Measurements from ENCODE around the gene COLEC11. TPM values are rescaled to one million over a fixed set of nuclear protein-coding genes. Genes with fewer than 3 reads are reported as not detected.

The COLEC11 gene
- total and polyA plus RNA-seq, 8 donors = 2.0 to 9.9 (median 3.3) TPM; not detected in 3

DNA sequence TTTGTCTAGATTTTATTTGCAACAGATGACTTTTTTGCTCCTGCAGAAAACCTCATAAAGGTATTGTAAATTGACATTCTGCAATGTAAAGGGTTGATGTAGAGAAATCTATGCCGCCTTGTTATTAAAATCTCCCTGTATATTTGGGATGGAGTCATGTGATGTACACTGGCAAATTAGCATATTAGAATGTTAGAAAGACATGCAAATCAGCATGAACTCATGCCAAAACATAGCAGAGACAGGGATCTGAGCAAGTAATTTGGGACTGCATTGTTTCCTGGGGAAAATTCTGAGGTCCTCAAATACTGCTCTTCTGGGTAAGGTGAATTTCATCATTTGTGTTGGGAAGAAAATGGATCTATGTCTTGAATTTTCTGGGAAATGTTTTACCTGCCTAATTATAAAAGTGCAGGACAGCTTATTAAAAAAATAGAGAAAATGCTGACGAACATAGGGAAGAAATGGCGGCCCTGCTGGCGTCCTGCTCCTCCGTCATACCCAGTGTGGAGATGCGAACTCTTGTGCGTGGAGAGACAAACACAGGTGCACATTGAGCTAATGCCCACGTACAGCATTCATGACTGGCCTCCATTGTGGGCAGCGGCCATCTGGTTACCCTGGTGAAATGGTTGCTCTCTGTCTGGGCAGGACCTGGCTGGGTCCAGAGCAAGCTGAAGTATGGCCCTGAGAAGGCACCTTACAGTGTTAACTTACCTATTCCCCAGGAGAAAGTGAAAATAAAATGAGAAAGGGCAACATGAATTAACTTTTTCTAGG, 79.3 kb downstream of the COLEC11 start:
- H3K36me3 ChIP-seq = no peaks in the 10 kb centered on the region

DNA sequence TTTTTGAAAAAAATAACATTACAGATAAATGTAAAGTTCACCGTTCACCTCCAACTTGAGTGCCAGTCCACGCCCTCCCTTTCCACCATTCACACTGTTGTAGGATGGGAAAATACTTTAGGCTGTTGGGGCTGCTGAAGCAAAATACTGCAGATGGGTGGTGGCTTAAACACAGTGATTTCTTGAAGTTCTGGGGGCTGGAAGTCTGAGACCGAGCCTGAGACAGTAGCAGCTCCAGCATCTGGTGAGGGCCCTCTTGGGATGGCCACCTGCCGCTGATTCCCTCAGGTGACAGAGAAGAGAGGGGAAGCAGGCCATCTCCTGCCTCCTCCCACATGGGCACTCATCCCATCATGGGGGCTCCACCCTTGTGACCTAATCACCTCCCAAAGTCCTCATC, 80.8 kb downstream of the COLEC11 start:
- Histone ChIP-seq H3K4me1 (no peaks in the 10 kb centered on the region), H3K4me3 (no peak overlapping the region), H3K36me3 (no peaks in the 10 kb centered on the region), H3K9me3 (no peaks in the 10 kb centered on the region), H3K27ac (no peak overlapping the region), H3K27me3 (peaks cover 0 to 22% (median 0%) of the 10 kb centered on the region in 3 donors)
- no peak for DNase-seq
- intact Hi-C loops (cut with DNase I; ENCODE audit: low total_unique reads) = no loop called here
- TF ChIP-seq, protein P1, sequence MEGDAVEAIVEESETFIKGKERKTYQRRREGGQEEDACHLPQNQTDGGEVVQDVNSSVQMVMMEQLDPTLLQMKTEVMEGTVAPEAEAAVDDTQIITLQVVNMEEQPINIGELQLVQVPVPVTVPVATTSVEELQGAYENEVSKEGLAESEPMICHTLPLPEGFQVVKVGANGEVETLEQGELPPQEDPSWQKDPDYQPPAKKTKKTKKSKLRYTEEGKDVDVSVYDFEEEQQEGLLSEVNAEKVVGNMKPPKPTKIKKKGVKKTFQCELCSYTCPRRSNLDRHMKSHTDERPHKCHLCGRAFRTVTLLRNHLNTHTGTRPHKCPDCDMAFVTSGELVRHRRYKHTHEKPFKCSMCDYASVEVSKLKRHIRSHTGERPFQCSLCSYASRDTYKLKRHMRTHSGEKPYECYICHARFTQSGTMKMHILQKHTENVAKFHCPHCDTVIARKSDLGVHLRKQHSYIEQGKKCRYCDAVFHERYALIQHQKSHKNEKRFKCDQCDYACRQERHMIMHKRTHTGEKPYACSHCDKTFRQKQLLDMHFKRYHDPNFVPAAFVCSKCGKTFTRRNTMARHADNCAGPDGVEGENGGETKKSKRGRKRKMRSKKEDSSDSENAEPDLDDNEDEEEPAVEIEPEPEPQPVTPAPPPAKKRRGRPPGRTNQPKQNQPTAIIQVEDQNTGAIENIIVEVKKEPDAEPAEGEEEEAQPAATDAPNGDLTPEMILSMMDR (IDR thresholded peaks at IDR 0.05) = no peak
- TF ChIP-seq POLR2AphosphoS5 (IDR thresholded peaks at IDR 0.05) (no peak), EP300 (IDR thresholded peaks at IDR 0.05) (no peak), POLR2A (IDR thresholded peaks at IDR 0.05) (no peak)
- 84 to 95% (median 90%) methylated on average over 4 of the region's 4 CpGs for WGBS, 5 donors

More for the DNA sequence above, 79.3 kb downstream of the COLEC11 start:
- Histone ChIP-seq H3K4me1 (no peaks in the 10 kb centered on the region), H3K27ac (no peak overlapping the region), H3K9me3 (no peaks in the 10 kb centered on the region), H3K4me3 (no peak overlapping the region), H3K27me3 (peaks cover 0 to 29% (median 0%) of the 10 kb centered on the region in 3 donors)
- DNase-seq = no peak
- 86 to 90% (median 86%) methylated on average over 9 of the region's 9 CpGs for WGBS, 5 donors
- TF ChIP-seq EP300 (IDR thresholded peaks at IDR 0.05) = no peak
- no peak for TF ChIP-seq POLR2AphosphoS5 (IDR thresholded peaks at IDR 0.05)
- no peak for TF ChIP-seq POLR2A (IDR thresholded peaks at IDR 0.05)
- TF ChIP-seq, protein P1 (IDR thresholded peaks at IDR 0.05) = no peak
- intact Hi-C loops (cut with DNase I; ENCODE audit: low total_unique reads) = no loop called here

DNA sequence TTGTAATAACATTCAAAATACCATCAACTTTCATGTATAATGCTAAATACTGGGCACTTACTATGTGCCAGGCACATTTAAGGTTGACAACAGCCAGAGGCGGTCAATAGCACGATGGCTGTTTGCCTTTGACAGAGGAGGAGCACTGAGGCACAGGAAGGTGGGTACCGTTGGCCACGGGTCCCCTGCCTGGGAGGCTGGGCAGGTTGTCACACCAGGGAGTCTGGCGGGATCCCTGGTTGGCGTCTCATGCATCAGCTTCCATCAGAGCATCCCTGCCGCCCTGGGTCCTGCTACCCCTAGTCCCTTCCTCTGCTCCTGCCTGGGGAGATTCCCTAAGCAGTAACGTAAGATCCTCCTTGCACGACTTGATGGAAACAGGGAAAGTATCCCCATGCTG, 82.5 kb downstream of the COLEC11 start:
- Histone ChIP-seq H3K4me1 (no peaks in the 10 kb centered on the region), H3K27me3 (peaks cover 0 to 13% (median 0%) of the 10 kb centered on the region in 3 donors), H3K27ac (no peak overlapping the region), H3K36me3 (no peaks in the 10 kb centered on the region), H3K4me3 (no peak overlapping the region), H3K9me3 (no peaks in the 10 kb centered on the region)
- TF ChIP-seq EP300 (IDR thresholded peaks at IDR 0.05) = no peak
- TF ChIP-seq POLR2A (IDR thresholded peaks at IDR 0.05) = no peak
- TF ChIP-seq, protein P1 (IDR thresholded peaks at IDR 0.05) = no peak
- no peak for TF ChIP-seq POLR2AphosphoS5 (IDR thresholded peaks at IDR 0.05)
- 80 to 89% (median 88%) methylated on average over 9 of the region's 9 CpGs for WGBS, 5 donors
- intact Hi-C loops (cut with DNase I; ENCODE audit: low total_unique reads) = no loop called here
- DNase-seq = no peak

DNA sequence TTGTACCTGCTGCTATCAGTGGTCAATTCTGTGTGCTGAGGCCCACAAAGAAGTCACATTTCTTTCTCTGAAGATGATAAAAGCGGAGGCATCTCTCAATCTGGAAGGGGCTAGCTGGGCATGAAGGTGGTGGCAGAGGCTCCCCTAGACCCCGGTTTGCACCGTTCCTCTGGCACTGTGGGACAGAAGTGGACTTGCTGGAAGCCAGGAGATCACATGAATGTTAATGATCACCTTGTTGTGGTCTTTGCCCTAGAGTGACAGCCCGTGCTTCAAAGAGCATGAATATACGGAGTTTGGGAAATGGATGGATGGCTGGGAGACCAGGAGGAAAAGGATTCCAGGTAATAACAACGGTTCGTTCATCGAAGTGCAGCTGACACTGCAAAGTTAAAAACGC, 83.3 kb downstream of the COLEC11 start:
- TF ChIP-seq POLR2A (IDR thresholded peaks at IDR 0.05) (no peak), EP300 (IDR thresholded peaks at IDR 0.05) (no peak), POLR2AphosphoS5 (IDR thresholded peaks at IDR 0.05) (no peak)
- TF ChIP-seq, protein P1 (IDR thresholded peaks at IDR 0.05) = no peak
- Histone ChIP-seq H3K4me1 (no peaks in the 10 kb centered on the region), H3K27ac (no peak overlapping the region), H3K9me3 (no peaks in the 10 kb centered on the region), H3K27me3 (peaks cover 0 to 6% (median 0%) of the 10 kb centered on the region in 3 donors), H3K36me3 (no peaks in the 10 kb centered on the region), H3K4me3 (no peak overlapping the region)
- no peak for DNase-seq
- intact Hi-C loops (cut with DNase I; ENCODE audit: low total_unique reads) = no loop called here
- 72 to 87% (median 80%) methylated on average over 9 of the region's 9 CpGs for WGBS, 5 donors
